Panc1 (cell line): Measurements from ENCODE around the gene C2.

Experiments
- CTCF ChIP-seq: fragments of 450-650 bp; IDR thresholded peaks from 2 replicates; pipeline ENCODE4 v1.5.1; 2017; ENCODE audit warnings: mild to moderate bottlenecking
- POLR2AphosphoS5 ChIP-seq: IDR thresholded peaks from 2 replicates; pipeline ENCODE4 v1.6.1; 2012; ENCODE audit warnings: mild to moderate bottlenecking, low read depth, low read length, moderate library complexity
- REST ChIP-seq, 2 experiments: IDR thresholded peaks; 2 replicates each; pipeline ENCODE4 v1.6.1; 2011 to 2012; ENCODE audit warnings: low read depth in 2 of 2, control low read depth in 1 of 2, low read length in 1 of 2, mild to moderate bottlenecking in 1 of 2, moderate library complexity in 1 of 2; ENCODE audit not compliant: insufficient read depth in 1 of 2
- SIN3A ChIP-seq: IDR thresholded peaks from 2 replicates; pipeline ENCODE4 v1.6.1; 2012; ENCODE audit warnings: low read depth, mild to moderate bottlenecking, low read length, moderate library complexity, borderline replicate concordance; ENCODE audit not compliant: insufficient read depth
- TCF7L2 ChIP-seq: IDR thresholded peaks from 2 replicates; pipeline ENCODE4 v1.6.1; 2011; ENCODE audit warnings: mild to moderate bottlenecking, low read depth, low read length, inconsistent platforms

DNA sequence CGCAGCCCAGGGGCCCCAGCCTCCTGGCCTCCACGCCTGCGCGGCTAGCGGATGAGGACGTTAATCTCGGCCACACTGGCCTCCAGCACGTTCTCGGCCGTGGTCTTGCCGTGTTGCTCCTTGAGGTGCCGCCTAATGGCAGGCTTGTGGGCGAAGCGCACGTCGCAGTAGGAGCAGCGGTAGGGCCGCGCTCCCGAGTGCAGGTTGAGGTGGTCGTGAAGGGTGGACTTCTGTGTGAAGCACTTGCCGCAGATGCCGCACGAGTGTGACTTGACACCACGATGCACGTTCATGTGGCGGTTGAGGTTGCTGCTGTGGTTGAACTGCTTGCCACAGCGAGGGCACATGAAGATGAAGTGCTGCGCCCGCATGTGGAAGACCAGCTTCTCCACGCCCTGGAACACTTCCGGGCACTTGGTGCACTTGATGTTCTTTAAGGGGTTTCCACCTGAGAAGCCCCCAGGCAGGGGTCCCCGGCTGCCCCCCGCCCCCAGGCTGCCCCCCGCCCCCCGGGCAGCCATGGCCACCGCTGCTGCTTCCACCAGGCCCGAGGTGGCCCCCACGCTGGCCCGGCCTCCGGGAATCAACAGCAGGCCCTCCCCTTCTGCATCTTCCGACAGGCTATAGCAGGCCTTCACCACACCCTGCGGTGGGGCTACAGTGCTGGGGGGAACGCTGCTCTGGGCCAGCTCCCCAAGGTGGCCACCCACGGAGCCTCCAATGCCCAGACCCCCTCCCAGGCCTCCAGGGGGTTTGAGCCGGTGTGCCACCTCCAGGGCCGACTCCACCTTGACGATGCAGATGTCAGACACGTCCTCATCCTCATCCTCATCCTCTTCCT lies 27.4 kb upstream of the C2 start:
- TF ChIP-seq CTCF (no peak), REST (IDR thresholded peaks at IDR 0.05; ENCODE audit: insufficient read depth in 1 of 2, low read depth in 2 of 2, low read length in 1 of 2) (no peak), POLR2AphosphoS5 (no peak), TCF7L2 (no peak), SIN3A (no peak)
